Measurements from ENCODE around the gene RNF186. TPM values are rescaled to one million over a fixed set of nuclear protein-coding genes. Genes with fewer than 3 reads are reported as not detected.

Gene RNF186
- total RNA-seq, 2 experiments from 2014 or later, result not detected

DNA sequence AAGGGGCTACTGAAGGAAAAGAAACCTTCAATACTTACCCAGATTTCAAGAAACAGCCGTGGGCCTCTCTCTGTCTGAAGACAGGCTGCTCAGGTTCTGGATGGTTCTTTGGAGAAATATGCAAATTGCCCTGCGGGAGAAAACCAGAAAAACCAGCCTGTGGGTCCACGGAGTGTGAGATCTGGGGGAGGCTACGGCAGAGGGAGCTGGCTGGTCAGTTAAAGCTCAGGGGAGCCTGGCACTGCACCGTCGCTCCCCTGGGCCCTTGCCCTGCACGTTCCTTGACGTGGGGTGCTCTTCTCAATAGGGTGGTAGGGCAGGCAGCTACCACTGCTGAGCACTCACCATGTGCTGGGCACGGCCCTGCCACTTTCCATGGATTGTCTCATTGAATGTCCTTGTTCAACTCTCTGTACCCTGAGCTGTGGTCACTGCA is 28.1 kb downstream of the RNF186 start:
- no peak for DNase-seq
- H3K36me3 Mint-ChIP-seq, result peaks cover 32% of the 10 kb centered on the region
- no peak overlapping the region for H3K27ac Mint-ChIP-seq
- no peak overlapping the region for H3K4me3 Mint-ChIP-seq
- H3K27me3 Mint-ChIP-seq, result no peaks in the 10 kb centered on the region
- no peaks in the 10 kb centered on the region for H3K9me3 Mint-ChIP-seq
- intact Hi-C loops (cut with micrococcal nuclease), result no loop called here
- CTCF ChIA-PET, result interaction anchor here (1.0 to 2.4 kb wide), 2 partner anchors 10 to 25 kb away, joined by 3 to 6 read pairs; no protein-coding TSS in a partner anchor
- H3K4me1 Mint-ChIP-seq (ENCODE audit: low read depth), result peaks cover 14% of the 10 kb centered on the region
- POLR2A ChIA-PET, result no interaction called here

DNA sequence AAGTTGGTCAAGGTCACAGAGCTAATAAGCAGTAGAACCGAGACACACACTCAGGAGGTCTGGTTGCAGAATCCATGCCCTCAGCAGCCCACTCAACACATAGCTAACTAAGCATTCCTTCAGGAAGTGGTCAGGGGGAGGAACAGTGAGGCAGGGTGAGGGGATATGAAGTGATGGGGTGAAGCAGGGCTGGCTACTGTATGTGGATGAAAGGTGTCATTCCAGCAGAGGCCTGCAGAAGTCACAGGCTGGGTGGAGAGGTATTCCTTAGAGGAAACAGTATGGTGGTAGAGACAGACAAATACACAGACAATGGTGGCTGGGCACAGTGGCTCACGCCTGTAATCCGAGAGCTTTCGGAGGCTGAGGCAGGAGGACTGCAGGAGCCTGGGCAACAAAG is 29.4 kb downstream of the RNF186 start:
- Mint-ChIP-seq H3K27me3 (no peaks in the 10 kb centered on the region), H3K36me3 (peaks cover 27% of the 10 kb centered on the region), H3K4me3 (no peak overlapping the region), H3K4me1 (ENCODE audit: low read depth) (peaks cover 8% of the 10 kb centered on the region), H3K9me3 (no peaks in the 10 kb centered on the region), H3K27ac (no peak overlapping the region)
- ChIA-PET CTCF (interaction anchor here (0.6 to 2.4 kb wide), 2 partner anchors 24 to 67 kb away, joined by 3 to 6 read pairs; no protein-coding TSS in a partner anchor), POLR2A (no interaction called here)
- intact Hi-C loops (cut with micrococcal nuclease), result no loop called here
- no peak for DNase-seq

DNA sequence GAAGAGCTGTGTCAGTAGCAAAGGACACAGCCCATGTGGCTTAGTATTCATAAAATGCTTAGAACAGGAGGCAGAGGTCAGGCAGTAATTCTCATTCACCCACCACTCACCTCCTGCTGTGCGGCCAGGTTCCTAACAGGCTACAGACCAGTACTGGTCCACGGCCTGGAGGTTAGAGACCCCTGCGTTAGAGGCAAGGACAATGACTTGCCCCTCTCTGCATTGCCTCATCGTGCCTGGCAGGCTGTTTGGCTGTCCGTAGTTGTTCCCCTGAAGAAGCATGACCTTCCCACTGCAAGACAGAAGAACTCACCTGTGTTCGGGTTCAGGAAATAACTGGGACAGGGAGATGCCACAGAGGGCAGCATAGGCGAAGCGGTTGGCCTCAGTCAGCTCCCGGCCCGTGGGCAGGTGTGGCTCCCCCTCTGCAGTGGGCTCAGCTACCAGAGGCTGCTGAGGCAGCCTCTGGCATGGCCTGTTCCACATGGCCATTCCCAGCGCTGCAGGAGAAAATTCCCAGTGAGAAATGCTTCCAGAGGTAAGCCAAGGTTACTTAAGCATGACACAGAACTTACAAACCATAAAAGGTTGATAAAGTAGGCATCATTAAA is 34.7 kb downstream of the RNF186 start:
- DNase-seq, result no peak
- Mint-ChIP-seq H3K9me3 (no peaks in the 10 kb centered on the region), H3K27me3 (no peaks in the 10 kb centered on the region), H3K27ac (no peak overlapping the region), H3K4me1 (ENCODE audit: low read depth) (no peaks in the 10 kb centered on the region), H3K36me3 (peaks cover 43% of the 10 kb centered on the region), H3K4me3 (no peak overlapping the region)
- POLR2A ChIA-PET, result no interaction called here
- CTCF ChIA-PET, result no interaction called here
- intact Hi-C loops (cut with micrococcal nuclease), result no loop called here

DNA sequence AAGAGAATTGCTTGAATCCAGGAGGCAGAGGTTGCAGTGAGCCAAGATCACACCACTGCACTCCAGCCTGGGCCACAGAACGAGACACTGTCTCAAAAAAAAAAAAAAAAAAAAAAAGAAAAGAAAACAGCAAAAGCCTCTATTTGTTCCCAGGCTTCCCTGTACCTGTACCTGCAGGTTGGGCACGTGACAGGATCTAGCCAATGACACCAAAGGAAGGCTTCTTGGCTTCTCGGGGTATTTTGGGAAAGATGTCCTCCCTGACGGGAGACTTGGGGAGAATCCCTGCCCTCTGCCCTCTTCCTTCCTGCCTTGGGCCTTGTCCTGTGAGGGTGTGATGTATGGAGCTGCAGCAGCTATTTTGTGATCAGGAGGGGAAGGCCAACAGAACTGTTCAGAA is 38.1 kb downstream of the RNF186 start:
- CTCF ChIA-PET, result no interaction called here
- POLR2A ChIA-PET, result no interaction called here
- H3K4me1 Mint-ChIP-seq (ENCODE audit: low read depth), result no peaks in the 10 kb centered on the region
- intact Hi-C loops (cut with micrococcal nuclease), result no loop called here
- H3K4me3 Mint-ChIP-seq, result no peak overlapping the region
- DNase-seq, result no peak
- no peaks in the 10 kb centered on the region for H3K9me3 Mint-ChIP-seq
- peaks cover 31% of the 10 kb centered on the region for H3K36me3 Mint-ChIP-seq
- no peak overlapping the region for H3K27ac Mint-ChIP-seq
- no peaks in the 10 kb centered on the region for H3K27me3 Mint-ChIP-seq

DNA sequence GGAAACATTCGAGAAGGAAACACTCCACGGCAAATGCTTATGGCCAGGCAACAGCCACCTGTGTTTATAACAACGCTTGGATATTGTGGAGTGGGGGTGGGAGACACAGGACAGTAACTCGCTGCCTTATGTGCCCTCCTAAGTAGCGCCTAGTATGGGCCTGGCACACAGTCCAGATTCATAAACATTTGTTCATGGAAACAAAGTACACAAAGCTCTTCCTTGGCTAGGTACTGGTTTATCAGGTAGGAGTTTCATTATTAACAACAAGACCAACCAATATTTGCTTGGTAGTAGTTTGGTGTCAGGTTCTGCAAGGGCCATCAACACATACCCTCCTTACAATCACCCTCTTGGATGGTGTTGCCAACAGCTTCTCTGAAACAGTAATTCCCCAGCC is 38.8 kb downstream of the RNF186 start:
- Mint-ChIP-seq H3K9me3 (no peaks in the 10 kb centered on the region), H3K4me1 (ENCODE audit: low read depth) (no peaks in the 10 kb centered on the region), H3K27me3 (no peaks in the 10 kb centered on the region), H3K27ac (no peak overlapping the region), H3K4me3 (no peak overlapping the region), H3K36me3 (peaks cover 33% of the 10 kb centered on the region)
- DNase-seq, result no peak
- ChIA-PET CTCF (no interaction called here), POLR2A (no interaction called here)
- intact Hi-C loops (cut with micrococcal nuclease), result no loop called here

DNA sequence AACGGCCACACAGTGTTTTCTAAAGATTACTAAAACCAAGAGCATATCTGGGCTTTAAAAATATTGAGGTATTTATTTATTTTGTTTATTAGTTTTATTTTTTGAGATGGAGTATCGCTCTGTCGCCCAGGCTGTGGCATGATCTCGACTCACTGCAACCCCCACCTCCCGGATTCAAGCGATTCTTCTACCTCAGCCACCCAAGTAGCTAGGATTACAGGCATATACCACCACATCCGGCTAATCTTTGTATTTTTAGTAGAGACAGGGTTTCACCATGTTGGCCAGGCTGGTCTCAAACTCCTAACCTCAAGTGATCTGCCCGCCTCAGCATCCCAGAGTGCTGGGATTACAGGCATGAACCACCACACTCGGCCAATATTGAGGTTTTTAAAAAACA is 39.3 kb downstream of the RNF186 start:
- Mint-ChIP-seq H3K4me1 (ENCODE audit: low read depth) (no peaks in the 10 kb centered on the region), H3K36me3 (peaks cover 37% of the 10 kb centered on the region), H3K9me3 (no peaks in the 10 kb centered on the region), H3K27me3 (no peaks in the 10 kb centered on the region), H3K4me3 (no peak overlapping the region), H3K27ac (no peak overlapping the region)
- POLR2A ChIA-PET, result no interaction called here
- CTCF ChIA-PET, result no interaction called here
- DNase-seq, result no peak
- intact Hi-C loops (cut with micrococcal nuclease), result no loop called here

DNA sequence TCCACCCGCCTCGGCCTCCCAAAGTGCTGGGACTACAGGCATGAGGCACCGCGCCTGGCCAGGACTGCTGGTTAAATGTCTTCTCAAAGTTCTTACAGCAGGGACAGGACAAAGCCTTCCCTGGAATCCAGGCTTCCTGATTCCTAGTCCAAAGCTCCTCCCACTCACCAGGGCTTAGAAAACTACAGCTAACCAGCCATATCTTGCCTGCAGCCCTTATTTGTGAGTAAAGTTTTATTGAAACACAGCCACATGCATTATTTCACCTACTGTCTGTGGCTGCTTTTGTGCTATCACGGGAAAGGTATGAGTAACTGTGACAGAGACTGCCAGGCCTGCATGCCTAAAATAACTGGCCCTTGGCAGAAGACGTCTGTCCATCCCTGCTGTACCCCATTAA is 39.8 kb downstream of the RNF186 start:
- peaks cover 34% of the 10 kb centered on the region for H3K36me3 Mint-ChIP-seq
- H3K4me3 Mint-ChIP-seq, result no peak overlapping the region
- H3K4me1 Mint-ChIP-seq (ENCODE audit: low read depth), result no peaks in the 10 kb centered on the region
- intact Hi-C loops (cut with micrococcal nuclease), result no loop called here
- H3K27ac Mint-ChIP-seq, result no peak overlapping the region
- ChIA-PET CTCF (no interaction called here), POLR2A (no interaction called here)
- no peak for DNase-seq
- H3K27me3 Mint-ChIP-seq, result no peaks in the 10 kb centered on the region
- no peaks in the 10 kb centered on the region for H3K9me3 Mint-ChIP-seq

DNA sequence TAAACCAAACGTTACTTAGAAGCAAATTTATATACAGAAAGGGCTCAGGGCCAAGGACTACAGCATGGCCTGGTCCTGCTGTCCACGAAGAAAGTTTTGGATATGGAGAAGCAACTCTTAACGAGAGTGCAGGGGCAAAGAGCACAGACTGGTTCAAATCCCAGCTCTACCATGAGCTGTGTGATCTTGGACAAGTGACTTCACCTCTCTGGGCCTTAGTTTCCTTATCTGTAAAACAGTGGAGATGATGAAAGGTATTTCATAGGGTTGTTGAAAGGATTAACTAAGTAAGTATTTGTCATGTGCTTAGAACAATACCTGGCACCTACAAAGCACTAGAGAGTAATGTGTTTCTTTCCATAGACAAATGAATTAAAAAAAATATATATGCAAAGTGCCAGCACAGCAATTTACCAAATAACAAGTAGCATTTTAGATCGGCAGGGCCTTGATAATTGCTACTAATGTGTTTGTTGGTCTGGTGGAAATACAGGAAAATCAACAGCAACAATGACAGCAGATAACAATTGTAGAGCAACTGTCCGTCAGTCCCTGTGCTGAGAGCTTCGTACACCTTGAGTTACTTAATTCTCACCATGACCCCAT is 40.8 kb downstream of the RNF186 start:
- Mint-ChIP-seq H3K9me3 (no peaks in the 10 kb centered on the region), H3K4me1 (ENCODE audit: low read depth) (no peaks in the 10 kb centered on the region), H3K4me3 (no peak overlapping the region), H3K36me3 (peaks cover 28% of the 10 kb centered on the region), H3K27me3 (no peaks in the 10 kb centered on the region), H3K27ac (no peak overlapping the region)
- CTCF ChIA-PET, result interaction anchor here (1.6 kb wide), 1 partner anchor 112 kb away, joined by 3 read pairs; no protein-coding TSS in a partner anchor
- POLR2A ChIA-PET, result no interaction called here
- intact Hi-C loops (cut with micrococcal nuclease), result no loop called here
- no peak for DNase-seq

DNA sequence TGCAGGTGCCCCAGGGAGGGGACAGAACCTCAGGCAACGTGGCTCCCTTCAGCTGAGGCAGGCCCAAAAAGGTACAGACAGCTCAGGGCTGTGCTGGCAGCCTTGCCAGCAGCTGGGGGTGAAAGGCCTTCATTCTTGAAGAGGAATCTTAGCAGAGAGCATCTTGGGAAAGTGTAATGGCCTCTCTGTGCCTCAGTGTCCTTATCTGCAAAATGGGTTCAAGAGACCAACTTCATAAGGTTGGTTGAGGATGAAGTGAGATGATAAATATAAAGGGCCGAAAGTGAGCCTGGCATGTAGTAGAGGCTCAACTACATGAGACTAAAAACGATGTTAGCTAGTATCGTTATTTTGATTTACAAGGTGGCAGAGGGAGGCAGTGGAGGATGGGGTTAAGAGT is 41.6 kb downstream of the RNF186 start:
- no peaks in the 10 kb centered on the region for H3K27me3 Mint-ChIP-seq
- intact Hi-C loops (cut with micrococcal nuclease), result no loop called here
- DNase-seq, result no peak
- H3K9me3 Mint-ChIP-seq, result no peaks in the 10 kb centered on the region
- ChIA-PET CTCF (interaction anchor here (1.1 to 1.6 kb wide), 2 partner anchors 12 to 111 kb away, joined by 3 to 6 read pairs; no protein-coding TSS in a partner anchor), POLR2A (no interaction called here)
- H3K4me3 Mint-ChIP-seq, result no peak overlapping the region
- no peak overlapping the region for H3K27ac Mint-ChIP-seq
- H3K4me1 Mint-ChIP-seq (ENCODE audit: low read depth), result no peaks in the 10 kb centered on the region
- peaks cover 20% of the 10 kb centered on the region for H3K36me3 Mint-ChIP-seq

DNA sequence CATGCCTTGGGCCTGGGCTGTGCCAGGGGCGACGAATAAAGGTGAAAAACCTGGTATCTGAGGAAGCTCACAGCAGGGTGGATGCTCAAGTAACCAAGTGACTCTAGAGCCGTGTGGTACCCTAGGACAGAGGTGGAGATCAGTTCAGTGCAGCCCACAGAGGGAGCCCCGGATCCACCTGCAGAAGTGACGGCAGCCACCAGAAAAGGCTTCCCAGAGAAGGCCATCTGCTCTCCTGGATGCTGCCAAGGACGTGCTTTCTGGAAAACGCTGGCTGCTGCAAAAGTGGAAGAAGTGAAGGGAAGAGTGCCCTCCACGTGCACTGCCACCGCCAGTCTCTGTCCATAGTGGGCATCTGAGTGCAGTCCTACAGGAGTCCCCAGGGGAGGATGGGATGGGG is 43.0 kb downstream of the RNF186 start:
- H3K4me3 Mint-ChIP-seq, result no peak overlapping the region
- intact Hi-C loops (cut with micrococcal nuclease), result no loop called here
- H3K4me1 Mint-ChIP-seq (ENCODE audit: low read depth), result no peaks in the 10 kb centered on the region
- H3K27ac Mint-ChIP-seq, result no peak overlapping the region
- ChIA-PET CTCF (no interaction called here), POLR2A (no interaction called here)
- H3K27me3 Mint-ChIP-seq, result no peaks in the 10 kb centered on the region
- DNase-seq, result no peak
- H3K36me3 Mint-ChIP-seq, result peaks cover 14% of the 10 kb centered on the region
- no peaks in the 10 kb centered on the region for H3K9me3 Mint-ChIP-seq

DNA sequence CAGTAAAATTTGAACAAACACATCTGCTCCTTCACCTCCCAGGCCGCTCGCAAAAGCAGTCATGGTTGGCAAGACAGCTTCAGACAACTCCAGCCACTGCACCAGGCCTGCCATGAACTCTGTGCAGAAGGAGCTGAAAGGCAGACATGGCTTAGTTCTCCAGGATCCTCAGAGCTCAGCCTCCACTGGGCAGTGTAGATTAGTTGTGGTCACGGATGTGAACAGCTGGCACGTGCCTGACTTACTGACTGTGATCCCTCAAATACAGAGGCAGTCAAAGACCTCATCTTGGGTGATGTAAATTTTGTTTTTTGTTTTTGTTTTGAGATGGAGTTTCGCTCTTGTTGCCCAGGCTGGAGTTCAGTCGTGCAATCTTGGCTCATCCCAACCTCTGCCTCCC is 43.7 kb downstream of the RNF186 start:
- no peak overlapping the region for H3K27ac Mint-ChIP-seq
- intact Hi-C loops (cut with micrococcal nuclease), result no loop called here
- H3K4me3 Mint-ChIP-seq, result no peak overlapping the region
- ChIA-PET POLR2A (no interaction called here), CTCF (interaction anchor here (0.6 to 0.9 kb wide), 2 partner anchors 10 to 111 kb away, joined by 3 to 4 read pairs; partner anchors contain the start of gene OTUD3)
- no peaks in the 10 kb centered on the region for H3K9me3 Mint-ChIP-seq
- no peaks in the 10 kb centered on the region for H3K27me3 Mint-ChIP-seq
- DNase-seq, result no peak
- peaks cover 13% of the 10 kb centered on the region for H3K36me3 Mint-ChIP-seq
- peaks cover 4% of the 10 kb centered on the region for H3K4me1 Mint-ChIP-seq (ENCODE audit: low read depth)

DNA sequence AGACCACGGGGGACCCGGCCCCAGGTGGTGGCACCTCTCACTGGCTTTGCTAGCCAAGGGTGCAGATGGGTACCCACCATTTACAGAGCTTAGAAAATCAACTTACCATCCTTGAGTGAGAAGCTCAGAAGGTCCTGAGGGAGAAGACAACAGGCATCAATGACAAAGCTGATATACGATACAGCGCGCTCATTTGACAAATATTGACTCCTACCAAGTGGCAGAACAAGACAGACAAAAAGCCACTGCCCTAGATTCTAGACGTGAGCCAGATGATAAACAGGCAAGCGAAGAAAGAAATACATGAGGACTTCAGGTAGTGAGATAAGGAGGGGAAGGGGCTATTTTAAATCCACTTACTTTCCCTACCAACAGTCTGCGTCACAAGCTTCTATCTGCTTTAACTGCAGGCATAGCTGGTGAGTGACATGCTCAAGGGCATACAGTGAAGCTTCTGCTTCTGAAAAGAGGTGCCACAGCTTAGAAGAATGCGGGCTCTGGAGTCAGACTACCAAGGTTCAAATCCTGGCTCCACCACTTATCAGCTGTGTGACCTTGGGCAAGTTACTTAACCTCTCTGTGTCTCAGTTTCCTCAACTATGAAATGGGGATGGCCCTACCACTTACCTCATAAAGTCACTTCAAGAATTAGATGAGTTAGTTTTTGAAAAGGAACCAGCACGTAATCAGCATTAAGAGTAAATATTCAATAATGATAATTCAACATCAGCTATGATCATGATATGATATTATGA is 44.5 kb downstream of the RNF186 start:
- ChIA-PET CTCF (interaction anchor here (0.6 to 0.9 kb wide), 3 partner anchors 11 to 111 kb away, joined by 3 to 4 read pairs (median 3); partner anchors contain the start of gene OTUD3), POLR2A (no interaction called here)
- Mint-ChIP-seq H3K4me3 (no peak overlapping the region), H3K27me3 (no peaks in the 10 kb centered on the region), H3K4me1 (ENCODE audit: low read depth) (peaks cover 11% of the 10 kb centered on the region), H3K27ac (no peak overlapping the region), H3K9me3 (no peaks in the 10 kb centered on the region), H3K36me3 (peaks cover 13% of the 10 kb centered on the region)
- DNase-seq, result no peak
- intact Hi-C loops (cut with micrococcal nuclease), result no loop called here
